ENCODE results near the gene CPHXL. TPM values are rescaled to one million over a fixed set of nuclear protein-coding genes. Genes with fewer than 3 reads are reported as not detected.

Gene CPHXL
- total RNA-seq, 1 experiment from 2014 or later, result not detected

DNA sequence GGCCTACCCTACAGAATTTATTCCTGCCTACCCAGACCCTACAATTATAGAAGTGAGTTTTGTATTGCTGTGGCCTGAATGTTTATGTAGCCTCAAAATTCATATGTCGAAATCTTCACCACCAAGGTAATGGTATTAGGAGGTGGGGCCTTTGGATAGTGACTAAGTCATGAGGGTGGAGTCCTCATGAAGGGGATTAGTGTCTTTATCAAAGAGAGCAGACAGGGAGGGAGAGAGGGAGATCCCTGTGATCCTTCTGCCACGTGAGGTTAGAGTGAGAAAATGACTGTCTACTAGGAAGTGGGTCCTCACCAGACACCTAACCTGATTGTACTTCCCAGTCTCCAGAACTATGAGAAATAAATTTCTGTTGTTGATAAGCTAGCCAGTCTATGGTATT is 24.0 kb downstream of the CPHXL start:
- DNase-seq (ENCODE audit: low spot score), result no peak

DNA sequence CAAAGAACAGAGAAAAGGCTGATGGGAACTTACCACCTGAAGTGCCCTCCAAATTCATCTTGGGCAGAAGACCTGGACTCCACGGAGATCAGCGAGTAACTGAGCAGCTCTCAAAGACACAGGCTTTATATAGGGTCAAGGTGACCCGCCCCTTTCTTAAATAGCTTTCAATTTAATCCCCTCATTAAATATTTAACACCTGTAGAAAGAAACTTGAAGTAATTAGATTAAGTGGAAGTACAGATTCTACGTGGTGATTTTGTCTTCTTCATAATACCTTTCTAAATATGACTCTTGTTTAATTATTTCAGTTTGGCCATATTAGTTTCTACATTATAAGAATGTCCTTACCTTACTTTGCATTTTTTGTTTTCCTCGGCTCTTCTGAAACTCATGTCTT is 24.9 kb downstream of the CPHXL start, which contains the start of gene DUXB:
Gene DUXB, minus strand, starts transcription at position 101 of the 400 bp plus-strand sequence. Its CDS starts 43 bp downstream, at position 58.
- DNase-seq (ENCODE audit: low spot score), result no peak

DNA sequence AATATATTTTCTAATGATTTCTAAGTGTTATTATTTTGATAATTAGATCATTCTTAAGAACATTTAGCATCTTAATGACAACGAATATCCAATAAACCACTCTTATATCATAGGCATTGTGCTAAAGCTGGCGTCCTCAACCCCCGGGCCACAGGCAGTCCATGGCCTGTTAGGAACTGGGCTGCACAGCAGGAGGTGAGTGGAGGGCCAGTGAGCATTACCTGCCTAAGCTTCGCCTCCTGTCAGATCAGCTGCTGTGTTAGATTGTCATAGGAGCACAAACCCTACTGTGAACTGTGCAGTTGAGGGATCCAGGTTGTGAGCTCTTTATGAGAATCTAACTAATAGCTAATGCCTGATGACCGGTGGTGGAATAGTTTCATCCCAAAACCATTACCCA is 28.7 kb downstream of the CPHXL start:
- no peak for DNase-seq (ENCODE audit: low spot score)

DNA sequence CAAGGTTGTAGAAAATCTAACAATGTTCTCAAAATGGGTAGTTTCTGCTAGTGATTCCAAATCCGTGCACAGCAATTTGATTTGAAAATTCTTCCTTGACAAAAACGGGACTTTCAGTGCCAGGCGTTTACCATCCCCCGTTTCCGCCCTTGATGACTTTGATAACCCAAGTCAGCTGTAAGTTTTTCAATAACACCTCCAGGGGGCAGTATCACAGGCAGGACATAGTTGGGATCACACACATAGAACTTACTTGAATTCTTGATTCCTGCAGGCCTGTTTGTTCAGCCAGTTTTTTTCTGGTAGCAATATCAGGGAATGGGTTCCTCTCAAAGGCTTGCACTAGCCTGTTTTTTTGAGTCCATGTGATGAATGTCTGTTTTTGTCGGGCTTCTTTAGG is 30.6 kb downstream of the CPHXL start:
- DNase-seq (ENCODE audit: low spot score), result peak; percentile 7

DNA sequence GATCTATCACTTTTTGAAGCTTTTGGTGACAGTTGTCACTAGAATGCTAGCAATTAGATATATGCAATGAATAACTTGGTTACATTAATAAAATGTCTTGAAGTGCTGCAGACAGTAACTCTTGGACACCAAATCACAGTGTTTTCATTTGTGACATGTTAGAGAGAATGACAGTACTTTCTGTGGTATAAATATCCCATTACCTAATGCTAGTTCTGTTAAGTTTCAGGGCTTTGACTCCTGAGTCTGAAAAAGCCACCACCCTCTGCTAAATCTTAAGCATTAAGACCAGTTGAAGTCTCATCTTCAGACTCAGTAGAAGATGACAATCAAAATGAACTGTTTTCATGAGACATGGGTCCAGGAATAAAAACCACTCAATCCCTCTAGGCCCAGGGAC is 38.9 kb downstream of the CPHXL start:
- no peak for DNase-seq (ENCODE audit: low spot score)

DNA sequence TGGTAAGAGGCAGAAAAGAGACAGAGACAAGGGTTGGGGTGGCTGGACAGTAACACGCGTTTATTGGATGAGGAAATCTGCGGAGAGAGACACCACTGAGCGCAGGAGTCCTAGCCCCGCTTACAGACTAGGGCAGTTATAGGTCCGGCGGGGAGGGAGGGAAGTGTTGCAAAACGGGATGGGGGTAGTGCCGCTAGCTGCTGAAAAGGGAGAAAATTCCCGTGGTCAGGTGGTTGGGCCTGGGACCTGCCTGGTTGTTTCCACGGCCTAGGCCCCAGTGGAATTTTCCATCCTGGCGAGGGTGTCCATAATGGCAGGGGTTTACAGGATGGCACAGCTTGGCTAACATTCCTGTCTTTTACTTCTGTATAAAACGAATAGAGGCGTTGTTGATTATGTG is 44.0 kb downstream of the CPHXL start:
- no peak for DNase-seq (ENCODE audit: low spot score)

DNA sequence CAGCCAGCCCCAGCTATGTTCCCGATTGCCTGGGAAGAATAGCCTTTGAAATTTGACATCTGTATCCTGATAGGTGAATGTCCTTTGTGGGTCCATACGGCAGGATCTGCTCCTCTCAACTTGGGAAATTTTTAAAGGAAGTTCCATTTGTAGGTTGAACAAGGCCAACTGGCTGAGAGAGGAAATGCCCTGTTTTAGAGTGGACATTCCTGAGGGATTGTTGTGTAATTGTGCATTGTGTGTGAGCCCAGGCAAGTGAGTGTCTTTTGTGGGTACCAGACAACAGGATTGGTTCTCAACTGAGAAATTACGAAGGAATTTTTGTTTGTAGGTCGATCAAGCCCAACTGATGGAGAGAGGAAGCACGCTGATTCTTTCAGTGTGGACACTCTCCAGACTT is 46.9 kb downstream of the CPHXL start:
- DNase-seq (ENCODE audit: low spot score), result no peak

DNA sequence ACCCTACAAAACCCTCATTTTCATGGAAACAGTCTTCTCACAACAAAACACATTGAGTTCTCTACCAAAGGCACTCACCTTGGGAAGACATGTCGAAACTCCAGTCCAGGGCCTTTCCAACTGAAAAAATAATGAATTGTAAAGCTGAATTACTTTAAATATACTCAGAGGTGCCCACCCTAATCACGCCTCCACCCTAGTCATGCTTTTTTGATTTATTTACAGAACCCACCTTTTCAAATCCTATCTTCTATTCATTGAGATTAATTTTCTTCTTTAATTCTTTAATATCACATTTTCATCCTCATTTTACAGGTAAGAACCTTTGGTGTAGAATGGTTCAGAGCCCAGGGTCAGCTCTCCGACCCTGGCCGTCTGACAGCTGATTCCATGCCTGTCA is 49.4 kb downstream of the CPHXL start, which contains the start of gene CPHXL2:
Gene CPHXL2, minus strand, starts transcription at position 101 of the 400 bp plus-strand sequence. Its CDS starts 10 bp downstream, at position 91.
- DNase-seq (ENCODE audit: low spot score), result no peak

DNA sequence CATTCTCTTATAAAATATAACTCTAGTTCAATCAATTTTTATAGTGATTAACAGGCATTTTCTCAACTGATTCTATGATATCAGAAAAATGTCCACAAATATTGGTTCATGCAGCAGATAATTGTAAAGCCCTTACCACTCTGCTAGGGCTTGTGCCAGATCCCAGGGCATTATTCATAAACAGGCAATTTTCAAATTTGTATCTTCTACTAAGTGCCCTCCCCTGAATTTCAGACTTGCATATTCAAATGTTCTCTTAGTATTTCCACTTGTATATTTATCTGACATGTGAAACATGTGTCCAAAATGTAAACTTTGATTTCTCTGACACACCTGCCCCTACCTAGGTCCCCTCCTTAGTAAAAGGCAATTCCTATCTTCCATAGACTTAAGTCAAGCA is 58.8 kb downstream of the CPHXL start:
- DNase-seq (ENCODE audit: low spot score), result no peak

Other genes with a start within 250 kb of the CPHXL start
- gene CHST6, start 231.0 kb downstream of the CPHXL start, total RNA-seq (2014; rRNA removed; shearing (Covaris generic)), result not detected in 2 replicates
- gene CHST5, start 190.4 kb downstream of the CPHXL start, total RNA-seq (2014; rRNA removed; shearing (Covaris generic)), result not detected in 2 replicates
- gene TMEM231, start 170.2 kb downstream of the CPHXL start, total RNA-seq (2014; rRNA removed; shearing (Covaris generic)), result 13.7 and 16.8 TPM in 2 replicates
- gene GABARAPL2, start 160.1 kb downstream of the CPHXL start, total RNA-seq (2014; rRNA removed; shearing (Covaris generic)), result 98.1 and 115 TPM in 2 replicates
- gene ADAT1, start 103.2 kb downstream of the CPHXL start, total RNA-seq (2014; rRNA removed; shearing (Covaris generic)), result 95.5 and 117 TPM in 2 replicates
- 245 and 250 TPM in 2 replicates for gene KARS1, start 78.8 kb downstream of the CPHXL start, total RNA-seq (2014; rRNA removed; shearing (Covaris generic))
- 74.8 and 81.3 TPM in 2 replicates for gene TERF2IP, start 78.7 kb downstream of the CPHXL start, total RNA-seq (2014; rRNA removed; shearing (Covaris generic))
- gene CPHXL2, start 49.5 kb downstream of the CPHXL start, total RNA-seq (2014; rRNA removed; shearing (Covaris generic)), result not detected in 2 replicates
- gene DUXB, start 25.0 kb downstream of the CPHXL start, total RNA-seq (2014; rRNA removed; shearing (Covaris generic)), result not detected in 2 replicates